Progenitor cell of endocrine pancreas (in vitro differentiated cells): ENCODE measurements around the gene CATSPER1. TPM values are rescaled to one million over a fixed set of nuclear protein-coding genes. Genes with fewer than 3 reads are reported as not detected.

ENCODE experiments used
- DNase-seq: peaks from one replicate; pipeline ENCODE4 v3.0.0; 2021; ENCODE audit warnings: low spot score; ENCODE audit not compliant: unreplicated experiment
- H3K27ac Mint-ChIP-seq: 2 replicates; pipeline ENCODE4 v1.8.0; 2021; ENCODE audit warnings: mild to moderate bottlenecking, moderate library complexity, mixed read lengths
- H3K27me3 Mint-ChIP-seq: 2 replicates; pipeline ENCODE4 v1.8.0; 2021; ENCODE audit warnings: mixed read lengths
- H3K36me3 Mint-ChIP-seq: 2 replicates; pipeline ENCODE4 v1.8.0; 2022; ENCODE audit warnings: mixed read lengths; ENCODE audit not compliant: insufficient read depth
- H3K4me1 Mint-ChIP-seq: 2 replicates; pipeline ENCODE4 v1.8.0; 2021; ENCODE audit warnings: low read depth, mixed read lengths
- H3K4me3 Mint-ChIP-seq: 2 replicates; pipeline ENCODE4 v1.8.0; 2021; ENCODE audit warnings: low read depth, mild to moderate bottlenecking, moderate library complexity, mixed read lengths
- H3K9me3 Mint-ChIP-seq: 2 replicates; pipeline ENCODE4 v1.8.0; 2021; ENCODE audit warnings: low read depth, mixed read lengths
- CTCF ChIP-seq: fragments of 200-600 bp; sonication (generic); IDR thresholded peaks from one replicate; pipeline ENCODE4 v1.5.0; 2021; ENCODE audit warnings: antibody characterized with exemption, mild to moderate bottlenecking; ENCODE audit not compliant: unreplicated experiment
- total RNA-seq: library from RNA; stranded (reverse); gene quantifications from 2 replicates; pipeline ENCODE4 v1.2.1, GENCODE V29; 2021

Gene CATSPER1
- total RNA-seq, 1 donor from 2014 or later: not detected

- Mint-ChIP-seq H3K4me3 (peak overlapping the region; percentile 80), H3K9me3 (no peaks in the 10 kb centered on the region), H3K27ac (peak overlapping the region; percentile 87), H3K36me3 (peaks cover 29% of the 10 kb centered on the region), H3K27me3 (no peaks in the 10 kb centered on the region), H3K4me1 (peaks cover 20% of the 10 kb centered on the region)
- peak; percentile 75 for DNase-seq
- TF ChIP-seq CTCF: peak; percentile 95
These were observed 42.0 kb upstream of the CATSPER1 start for GRCh38 chr11:66068154-66068821.

GRCh38 chr11:66067640-66068039 lies 41.4 kb upstream of the CATSPER1 start:
- DNase-seq: no peak
- H3K4me3 Mint-ChIP-seq: no peak overlapping the region
- no peaks in the 10 kb centered on the region for H3K27me3 Mint-ChIP-seq
- peaks cover 36% of the 10 kb centered on the region for H3K36me3 Mint-ChIP-seq
- no peaks in the 10 kb centered on the region for H3K9me3 Mint-ChIP-seq
- no peak overlapping the region for H3K27ac Mint-ChIP-seq
- no peak for TF ChIP-seq CTCF
- H3K4me1 Mint-ChIP-seq: peaks cover 20% of the 10 kb centered on the region

GRCh38 chr11:66066751-66067150 lies 40.5 kb upstream of the CATSPER1 start:
- Mint-ChIP-seq H3K27ac (peak overlapping the region; percentile 12), H3K36me3 (peaks cover 36% of the 10 kb centered on the region), H3K9me3 (no peaks in the 10 kb centered on the region), H3K4me1 (peaks cover 14% of the 10 kb centered on the region), H3K27me3 (no peaks in the 10 kb centered on the region), H3K4me3 (no peak overlapping the region)
- TF ChIP-seq CTCF: no peak
- DNase-seq: no peak

DNA sequence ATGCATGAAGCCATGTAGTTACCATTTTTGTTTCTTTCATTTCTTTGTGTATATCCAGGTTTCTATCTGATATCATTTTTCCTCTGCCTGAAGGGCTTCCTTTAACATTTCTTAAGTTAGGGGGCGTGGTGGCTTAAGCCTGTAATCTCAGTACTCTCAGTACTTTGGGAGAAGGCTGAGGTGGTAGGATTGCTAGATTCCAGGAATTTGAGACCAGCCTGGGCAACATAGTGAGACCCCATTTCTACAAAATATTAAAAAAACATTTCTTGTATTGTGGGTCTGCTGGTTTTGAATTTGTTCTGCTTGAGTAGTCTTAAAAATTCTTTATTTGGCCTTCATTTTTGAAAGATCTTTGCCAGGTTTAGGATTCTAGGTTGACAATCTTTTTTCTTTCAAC lies 38.3 kb upstream of the CATSPER1 start:
- H3K36me3 Mint-ChIP-seq: peaks cover 45% of the 10 kb centered on the region
- H3K27me3 Mint-ChIP-seq: no peaks in the 10 kb centered on the region
- DNase-seq: no peak
- peaks cover 6% of the 10 kb centered on the region for H3K4me1 Mint-ChIP-seq
- H3K4me3 Mint-ChIP-seq: no peak overlapping the region
- H3K9me3 Mint-ChIP-seq: no peaks in the 10 kb centered on the region
- H3K27ac Mint-ChIP-seq: no peak overlapping the region
- no peak for TF ChIP-seq CTCF

- no peaks in the 10 kb centered on the region for H3K9me3 Mint-ChIP-seq
- no peak overlapping the region for H3K4me3 Mint-ChIP-seq
- no peak for DNase-seq
- no peaks in the 10 kb centered on the region for H3K27me3 Mint-ChIP-seq
- H3K4me1 Mint-ChIP-seq: peaks cover 3% of the 10 kb centered on the region
- no peak for TF ChIP-seq CTCF
- no peak overlapping the region for H3K27ac Mint-ChIP-seq
- peaks cover 48% of the 10 kb centered on the region for H3K36me3 Mint-ChIP-seq
These were observed 37.6 kb upstream of the CATSPER1 start for GRCh38 chr11:66063900-66064299.
